C4-2B (cell line): ENCODE data around the gene SYTL4.

ENCODE experiments used
- H3K27ac ChIP-seq: fragments of 450-650 bp; 2 replicates; pipeline ENCODE4 v1.5.1; 2017
- ZFX ChIP-seq: fragments of 450-650 bp; IDR thresholded peaks from 2 replicates; pipeline ENCODE4 v1.6.1; 2017
- TF ChIP-seq, protein P1 (sequence below): fragments of 450-650 bp; conservative IDR thresholded peaks from 2 replicates; pipeline ENCODE4 v1.5.1; 2017; ENCODE audit warnings: mild to moderate bottlenecking

Gene SYTL4

DNA sequence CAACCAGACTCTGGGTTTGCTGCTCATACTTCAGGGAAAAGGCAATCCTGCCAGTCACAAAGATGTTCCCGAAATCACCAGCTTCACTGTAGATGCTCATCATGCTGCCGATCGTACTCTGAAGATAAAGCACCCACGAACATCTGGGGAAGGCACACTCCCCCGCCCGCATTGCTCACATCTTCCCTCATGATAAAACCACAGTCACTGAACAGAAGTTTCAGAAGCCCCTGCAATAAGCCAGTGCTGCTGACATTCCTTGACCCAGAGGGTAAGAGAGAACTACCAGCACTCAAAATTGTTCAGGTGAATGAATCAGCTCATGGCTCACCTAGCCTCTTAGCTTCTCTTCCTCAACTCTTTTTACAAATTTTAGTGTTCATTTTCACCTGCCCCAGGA, 44.8 kb downstream of the SYTL4 start:
- TF ChIP-seq, protein P1, sequence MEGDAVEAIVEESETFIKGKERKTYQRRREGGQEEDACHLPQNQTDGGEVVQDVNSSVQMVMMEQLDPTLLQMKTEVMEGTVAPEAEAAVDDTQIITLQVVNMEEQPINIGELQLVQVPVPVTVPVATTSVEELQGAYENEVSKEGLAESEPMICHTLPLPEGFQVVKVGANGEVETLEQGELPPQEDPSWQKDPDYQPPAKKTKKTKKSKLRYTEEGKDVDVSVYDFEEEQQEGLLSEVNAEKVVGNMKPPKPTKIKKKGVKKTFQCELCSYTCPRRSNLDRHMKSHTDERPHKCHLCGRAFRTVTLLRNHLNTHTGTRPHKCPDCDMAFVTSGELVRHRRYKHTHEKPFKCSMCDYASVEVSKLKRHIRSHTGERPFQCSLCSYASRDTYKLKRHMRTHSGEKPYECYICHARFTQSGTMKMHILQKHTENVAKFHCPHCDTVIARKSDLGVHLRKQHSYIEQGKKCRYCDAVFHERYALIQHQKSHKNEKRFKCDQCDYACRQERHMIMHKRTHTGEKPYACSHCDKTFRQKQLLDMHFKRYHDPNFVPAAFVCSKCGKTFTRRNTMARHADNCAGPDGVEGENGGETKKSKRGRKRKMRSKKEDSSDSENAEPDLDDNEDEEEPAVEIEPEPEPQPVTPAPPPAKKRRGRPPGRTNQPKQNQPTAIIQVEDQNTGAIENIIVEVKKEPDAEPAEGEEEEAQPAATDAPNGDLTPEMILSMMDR, result no peak
- no peak overlapping the region for H3K27ac ChIP-seq

DNA sequence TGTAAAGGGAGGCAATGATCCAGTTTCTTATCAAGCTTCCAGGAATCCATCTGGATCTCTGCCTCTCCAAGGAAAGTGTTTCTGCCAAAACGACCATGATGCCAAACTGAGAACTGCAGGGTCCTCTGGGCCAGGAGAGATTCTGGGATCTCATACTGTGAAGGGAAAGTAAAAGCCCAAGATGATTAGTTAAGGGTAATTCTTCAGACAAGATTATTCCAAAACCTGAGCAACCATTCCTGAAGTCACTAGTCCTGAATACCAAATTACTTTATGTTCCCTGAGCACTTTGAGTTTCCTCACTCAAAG, 46.0 kb downstream of the SYTL4 start:
- no peak overlapping the region for H3K27ac ChIP-seq
- no peak for TF ChIP-seq ZFX
- TF ChIP-seq, protein P1, result peak; percentile 55

DNA sequence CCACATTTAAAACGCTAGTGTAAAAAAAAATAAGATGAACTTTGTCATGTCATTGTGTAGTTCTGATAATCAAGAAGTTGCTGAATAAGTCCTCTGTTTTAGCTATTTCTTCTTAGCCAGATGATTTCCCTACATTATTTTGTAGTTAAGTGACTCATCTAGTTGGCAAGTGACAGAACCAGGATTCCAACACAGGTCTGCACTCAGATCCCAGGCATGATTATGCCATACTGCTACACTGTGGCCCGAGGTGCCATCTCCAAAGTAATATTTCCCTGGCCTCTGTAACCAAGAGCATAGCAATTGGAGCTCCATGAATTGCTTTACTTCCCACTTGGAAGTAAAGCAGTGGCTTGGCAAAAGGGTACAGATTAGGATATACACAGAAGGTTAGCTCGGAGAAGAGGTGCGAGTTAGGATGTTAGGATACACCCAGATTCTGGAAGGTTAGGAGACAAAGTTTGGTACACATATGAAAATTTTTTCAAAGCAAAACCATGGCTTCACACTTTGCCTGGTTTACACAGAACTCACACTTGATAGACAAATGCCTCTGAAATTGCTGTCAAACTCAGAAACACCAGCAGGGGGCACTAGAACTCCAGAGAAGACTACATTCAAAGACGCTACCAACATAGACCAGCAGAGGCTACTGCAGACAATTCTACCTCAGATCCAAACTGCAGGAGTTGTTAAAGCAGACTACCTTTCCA, 46.5 kb downstream of the SYTL4 start:
- TF ChIP-seq ZFX, result no peak
- TF ChIP-seq, protein P1, result peak; percentile 79
- no peak overlapping the region for H3K27ac ChIP-seq

- TF ChIP-seq, protein P1, result no peak
- TF ChIP-seq ZFX, result no peak
- H3K27ac ChIP-seq, result no peak overlapping the region
Measured at GRCh38 chrX:100682939-100683338, 49.0 kb downstream of the SYTL4 start.

GRCh38 chrX:100681599-100681998, 50.3 kb downstream of the SYTL4 start:
- H3K27ac ChIP-seq, result no peak overlapping the region
- TF ChIP-seq, protein P1, result no peak
- TF ChIP-seq ZFX, result no peak

DNA sequence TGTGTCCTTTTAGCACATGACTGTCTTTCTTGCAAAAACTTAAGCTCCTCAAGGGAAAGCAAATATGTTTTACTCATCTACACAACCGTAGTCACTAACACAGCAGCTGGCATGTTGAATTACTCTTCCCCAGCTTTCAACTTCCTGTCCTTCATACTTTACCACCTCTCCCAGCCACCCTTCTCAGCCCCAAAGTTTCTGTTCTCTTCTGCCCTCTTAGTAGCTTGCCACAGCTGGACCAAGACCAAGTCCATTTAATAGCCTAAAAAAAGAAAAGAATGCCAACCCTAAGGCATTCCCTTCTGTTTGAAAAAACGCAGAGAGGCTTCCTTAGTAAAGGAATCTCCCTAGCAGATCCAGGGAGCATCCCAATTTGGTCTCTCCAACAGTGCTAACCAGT, 51.2 kb downstream of the SYTL4 start:
- H3K27ac ChIP-seq, result no peak overlapping the region
- TF ChIP-seq, protein P1, result no peak
- no peak for TF ChIP-seq ZFX

DNA sequence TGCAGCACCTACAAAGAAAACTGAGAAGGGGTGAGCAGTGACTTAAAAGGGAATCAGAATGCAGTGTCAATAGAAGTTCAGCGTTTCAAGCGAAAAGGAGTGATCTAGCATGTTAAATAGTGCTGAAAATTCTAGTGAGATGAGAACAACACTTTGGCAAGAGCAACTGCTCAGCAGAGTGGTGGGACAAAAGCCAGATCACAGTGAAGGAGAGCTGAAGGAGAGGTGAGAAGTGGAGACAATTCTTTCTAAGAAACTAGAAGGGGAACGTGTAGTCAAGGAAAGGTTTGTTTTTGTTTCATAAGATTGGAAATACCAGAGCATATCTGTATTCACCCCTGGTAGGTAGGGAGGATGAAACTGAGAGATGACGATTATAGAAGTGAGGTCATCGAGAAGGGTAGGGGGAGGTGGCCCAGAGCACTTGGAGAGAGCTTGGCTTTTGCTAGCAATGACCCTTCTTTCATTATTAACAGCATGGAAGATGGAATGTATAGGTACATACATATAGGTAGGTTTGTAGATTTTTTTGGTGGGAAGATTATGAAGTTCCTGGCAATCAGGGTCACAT, 54.2 kb downstream of the SYTL4 start:
- no peak overlapping the region for H3K27ac ChIP-seq
- TF ChIP-seq, protein P1, result no peak
- TF ChIP-seq ZFX, result no peak
